ENCODE measurements around the gene ZNRF1. TPM values are rescaled to one million over a fixed set of nuclear protein-coding genes. Genes with fewer than 3 reads are reported as not detected.

ZNRF1 gene
- total RNA-seq, 1 donor from 2014 or later: 31.3 TPM

- Histone ChIP-seq H3K27me3 (ENCODE audit: control insufficient read depth, insufficient read depth, low read length) (no peaks in the 10 kb centered on the region), H3K36me3 (ENCODE audit: control insufficient read depth, insufficient read depth, low read length) (peaks cover 1% of the 10 kb centered on the region), H3K4me3 (ENCODE audit: low read depth, low read length) (no peak overlapping the region)
- no peak for TF ChIP-seq CTCF (IDR thresholded peaks at IDR 0.05; ENCODE audit: insufficient read depth, low read length, poor library complexity, severe bottlenecking)
- no peak for DNase-seq (ENCODE audit: low read depth)
Measured at GRCh38 chr16:75093598-75094540, 95.0 kb downstream of the ZNRF1 start.

- Histone ChIP-seq H3K27me3 (ENCODE audit: control insufficient read depth, insufficient read depth, low read length) (no peaks in the 10 kb centered on the region), H3K36me3 (ENCODE audit: control insufficient read depth, insufficient read depth, low read length) (peaks cover 1% of the 10 kb centered on the region), H3K4me3 (ENCODE audit: low read depth, low read length) (no peak overlapping the region)
- no peak for TF ChIP-seq CTCF (IDR thresholded peaks at IDR 0.05; ENCODE audit: insufficient read depth, low read length, poor library complexity, severe bottlenecking)
- no peak for DNase-seq (ENCODE audit: low read depth)
Measured at GRCh38 chr16:75095204-75095621, 96.4 kb downstream of the ZNRF1 start.

- TF ChIP-seq CTCF (IDR thresholded peaks at IDR 0.05; ENCODE audit: insufficient read depth, low read length, poor library complexity, severe bottlenecking): peak; percentile 28
- Histone ChIP-seq H3K36me3 (ENCODE audit: control insufficient read depth, insufficient read depth, low read length) (peaks cover 1% of the 10 kb centered on the region), H3K4me3 (ENCODE audit: low read depth, low read length) (no peak overlapping the region), H3K27me3 (ENCODE audit: control insufficient read depth, insufficient read depth, low read length) (no peaks in the 10 kb centered on the region)
- DNase-seq (ENCODE audit: low read depth): no peak
Measured at GRCh38 chr16:75096656-75097055, 97.8 kb downstream of the ZNRF1 start.

- Histone ChIP-seq H3K4me3 (ENCODE audit: low read depth, low read length) (no peak overlapping the region), H3K27me3 (ENCODE audit: control insufficient read depth, insufficient read depth, low read length) (no peaks in the 10 kb centered on the region), H3K36me3 (ENCODE audit: control insufficient read depth, insufficient read depth, low read length) (peaks cover 1% of the 10 kb centered on the region)
- TF ChIP-seq CTCF (IDR thresholded peaks at IDR 0.05; ENCODE audit: insufficient read depth, low read length, poor library complexity, severe bottlenecking): no peak
- no peak for DNase-seq (ENCODE audit: low read depth)
Measured at GRCh38 chr16:75097191-75097761, 98.5 kb downstream of the ZNRF1 start.

- Histone ChIP-seq H3K4me3 (ENCODE audit: low read depth, low read length) (no peak overlapping the region), H3K36me3 (ENCODE audit: control insufficient read depth, insufficient read depth, low read length) (peaks cover 1% of the 10 kb centered on the region), H3K27me3 (ENCODE audit: control insufficient read depth, insufficient read depth, low read length) (no peaks in the 10 kb centered on the region)
- no peak for DNase-seq (ENCODE audit: low read depth)
- no peak for TF ChIP-seq CTCF (IDR thresholded peaks at IDR 0.05; ENCODE audit: insufficient read depth, low read length, poor library complexity, severe bottlenecking)
Measured at GRCh38 chr16:75097941-75098901, 99.4 kb downstream of the ZNRF1 start.

Data from kidney epithelial cell (primary cell).